ENCODE data around the gene TEX26.

Gene TEX26

GRCh38 chr13:31012655-31013024 is 80.2 kb downstream of the TEX26 start:
- no peak for DNase-seq (ENCODE audit: low read depth)

- DNase-seq (ENCODE audit: low read depth) = no peak
These were observed 82.0 kb downstream of the TEX26 start for GRCh38 chr13:31014456-31014855.

- DNase-seq (ENCODE audit: low read depth) = no peak
These were observed 82.7 kb downstream of the TEX26 start for GRCh38 chr13:31015199-31015598.

DNA sequence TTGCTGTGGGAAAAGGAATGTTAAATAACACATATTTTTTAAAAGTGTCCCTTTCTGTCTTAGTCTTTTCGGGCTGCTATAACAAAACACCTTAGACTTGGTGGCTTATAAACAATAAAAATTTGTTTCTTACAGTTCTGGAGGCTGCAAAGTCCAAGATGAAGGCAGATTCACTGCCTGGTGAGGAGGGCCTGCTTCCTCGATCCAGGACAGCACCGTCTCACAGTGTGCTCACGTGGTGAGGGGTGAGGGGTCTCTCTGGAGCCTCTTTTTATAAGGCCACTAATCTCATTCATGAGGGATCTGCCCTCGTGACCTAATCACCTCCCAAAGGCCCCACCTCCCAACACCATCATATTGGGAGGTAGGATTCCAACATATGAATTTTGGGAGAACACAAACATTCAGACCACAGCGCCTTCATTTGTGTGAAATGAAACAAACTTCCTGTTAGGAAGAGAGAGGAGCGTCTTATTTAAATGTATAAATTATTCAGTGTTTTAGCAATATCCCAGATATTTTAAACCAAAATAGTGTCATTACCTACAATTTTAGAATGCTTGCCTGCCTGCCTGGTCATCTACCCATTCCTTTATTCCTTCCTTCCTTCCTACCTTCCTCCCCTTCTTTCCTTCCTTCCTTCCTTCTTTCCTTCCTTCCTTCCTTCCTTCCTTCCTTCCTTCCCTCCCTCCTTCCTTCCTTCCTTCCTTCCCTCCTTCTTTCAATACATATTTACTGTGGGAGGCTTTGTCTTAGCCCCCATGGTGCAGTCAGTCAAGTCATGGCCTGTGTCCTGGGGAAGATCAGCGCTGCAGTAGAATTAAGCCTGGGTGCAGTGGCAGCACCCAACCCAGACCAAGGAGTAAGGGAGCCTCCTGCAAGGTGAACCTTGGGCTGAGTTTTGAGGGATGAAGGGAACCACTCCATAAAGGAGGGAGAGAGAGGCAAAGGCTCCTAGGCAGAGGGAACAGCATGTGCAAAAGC is 84.2 kb downstream of the TEX26 start:
- no peak for DNase-seq (ENCODE audit: low read depth)

- DNase-seq (ENCODE audit: low read depth) = no peak
These were observed 86.1 kb downstream of the TEX26 start for GRCh38 chr13:31018511-31018910.

GRCh38 chr13:31020996-31021395 is 88.5 kb downstream of the TEX26 start:
- DNase-seq (ENCODE audit: low read depth) = no peak

DNA sequence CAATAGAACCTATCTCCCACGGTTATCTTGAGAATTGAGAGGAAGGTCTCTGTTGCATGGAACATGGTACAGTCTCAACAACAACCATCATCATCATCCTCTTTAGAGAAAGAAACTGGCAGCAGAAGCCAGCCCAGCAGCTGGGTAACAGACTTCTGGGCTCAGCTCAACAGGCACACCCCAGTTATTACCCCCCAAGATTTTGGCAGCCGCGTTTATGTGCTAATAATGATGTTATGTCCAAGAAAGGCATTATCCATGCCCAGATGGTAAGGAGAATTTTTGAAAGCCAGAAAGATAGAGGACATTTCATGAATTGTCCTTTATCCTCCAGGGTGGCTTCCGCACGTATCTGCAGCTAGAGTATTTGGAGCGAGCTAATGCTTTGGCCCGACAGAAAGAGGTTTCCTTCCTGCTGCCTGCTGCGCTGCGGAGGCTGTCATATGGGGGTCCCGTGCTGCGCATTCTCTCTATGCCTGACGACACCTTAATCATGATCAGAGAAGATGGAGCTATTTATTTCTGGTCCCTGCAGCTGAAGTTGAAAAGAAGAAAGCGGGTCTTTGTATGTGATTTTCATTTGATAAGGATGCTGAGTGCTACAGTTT is 89.9 kb downstream of the TEX26 start:
- no peak for DNase-seq (ENCODE audit: low read depth)

GRCh38 chr13:31022928-31023530 is 90.6 kb downstream of the TEX26 start:
- DNase-seq (ENCODE audit: low read depth) = no peak

Data from activated gamma-delta T cell treated with anti-CD3 and anti-CD28 coated beads, Interleukin-2, amount 50 U/mL, for 16 hours (primary cell).